ENCODE data around the gene IFITM2. TPM values are rescaled to one million over a fixed set of nuclear protein-coding genes. Genes with fewer than 3 reads are reported as not detected.
A peak's percentile ranks its signal among the peaks of the same experiment; 100 is the strongest.

IFITM2 gene
- total and polyA plus RNA-seq, 2 of the 13 experiments (the other 11 are each of a cell fraction or from before 2014, with no cell fraction given), result 13.8 to 267 TPM

GRCh38 chr11:326842-327580 lies 19.4 kb downstream of the IFITM2 start:
- peak overlapping the region; percentile 49 for H3K27ac ChIP-seq (ENCODE audit: extremely low read length, insufficient read depth, low read length)
- in situ Hi-C loops (cut with HindIII; ENCODE audit: extremely low pct_ligation_motif_present, low pct_unique_long_range_greater_than_20kb), result no loop called here
- DNase-seq (ENCODE audit: low spot score), result peak; percentile 36
- peak overlapping the region; percentile 90 for H3K4me2 ChIP-seq (ENCODE audit: low read depth, low read length)
- ChIA-PET CTCF (ENCODE audit: low intra/inter-chr PET ratio, low total read pairs) (no interaction called here), POLR2A (interaction anchor here (0.5 to 6.1 kb wide), 5 partner anchors 10 to 27 kb away, joined by 3 to 85 read pairs (median 3); partner anchors contain the start of gene IFITM1)
- H3K79me2 ChIP-seq (ENCODE audit: insufficient read depth, low read length), result no peaks in the 10 kb centered on the region
- WGBS (ENCODE audit: low lambda C conversion rate), result 9% methylated on average over 6 of the region's 19 CpGs
- no peak for FAIRE-seq
- intact Hi-C loops (cut with micrococcal nuclease; ENCODE audit: unreplicated experiment), result no loop called here
- no peaks in the 10 kb centered on the region for H4K20me1 ChIP-seq (ENCODE audit: insufficient read depth, low read length)
- H2AFZ ChIP-seq (ENCODE audit: low read length), result no peak overlapping the region
- no TSS peak for BruUV-seq (replicated peaks)
- H3K4me3 ChIP-seq (replicated peaks in 1 of 3; ENCODE audit: insufficient read depth in 1 of 3, low read depth in 2 of 3, low read length in 3 of 3), result peak overlapping the region in 2 of 3 experiments; percentile 37 to 64; a peak in 4 of 6 replicates
- H3K4me1 ChIP-seq (ENCODE audit: insufficient read depth, low read length), result peaks cover 64% of the 10 kb centered on the region
- no peaks in the 10 kb centered on the region for H3K27me3 ChIP-seq (ENCODE audit: control insufficient read depth in 1 of 2, insufficient read depth in 2 of 2, low read length in 2 of 2)
- peak; percentile 45 for ATAC-seq
- H3K9me3 ChIP-seq (ENCODE audit: low read length), result no peaks in the 10 kb centered on the region
- H3K36me3 ChIP-seq (replicated peaks in 1 of 2; ENCODE audit: control insufficient read depth in 1 of 2, insufficient read depth in 2 of 2, low read length in 2 of 2), result no peaks in the 10 kb centered on the region
- peak overlapping the region; percentile 69 for H3K9ac ChIP-seq (ENCODE audit: insufficient read depth, low read depth, low read length)
- TF ChIP-seq UBTF (CRISPR knock-in tag; IDR thresholded peaks at IDR 0.05) (peak; percentile 17; the same call in 1 of the 2 replicates), YEATS2 (CRISPR knock-in tag; IDR thresholded peaks at IDR 0.05; ENCODE audit: borderline replicate concordance) (no peak), ZNF670 (CRISPR knock-in tag; IDR thresholded peaks at IDR 0.05; ENCODE audit: borderline replicate concordance) (no peak), ZNF138 (CRISPR knock-in tag; IDR thresholded peaks at IDR 0.05; ENCODE audit: low read depth) (no peak), ZFP62 (CRISPR knock-in tag; IDR thresholded peaks at IDR 0.05) (no peak), NBN (conservative IDR thresholded peaks at IDR 0.05) (no peak), ZNF337 (CRISPR knock-in tag; IDR thresholded peaks at IDR 0.05; ENCODE audit: borderline replicate concordance, low read depth) (0 out of 2 replicates have a peak, but pooled peaks have one; percentile 0), SP140L (CRISPR knock-in tag; IDR thresholded peaks at IDR 0.05; ENCODE audit: borderline replicate concordance) (no peak), IKZF5 (CRISPR knock-in tag; IDR thresholded peaks at IDR 0.05) (peak; percentile 41; the same call in 1 of the 2 replicates)
- TF ChIP-seq, protein P1, sequence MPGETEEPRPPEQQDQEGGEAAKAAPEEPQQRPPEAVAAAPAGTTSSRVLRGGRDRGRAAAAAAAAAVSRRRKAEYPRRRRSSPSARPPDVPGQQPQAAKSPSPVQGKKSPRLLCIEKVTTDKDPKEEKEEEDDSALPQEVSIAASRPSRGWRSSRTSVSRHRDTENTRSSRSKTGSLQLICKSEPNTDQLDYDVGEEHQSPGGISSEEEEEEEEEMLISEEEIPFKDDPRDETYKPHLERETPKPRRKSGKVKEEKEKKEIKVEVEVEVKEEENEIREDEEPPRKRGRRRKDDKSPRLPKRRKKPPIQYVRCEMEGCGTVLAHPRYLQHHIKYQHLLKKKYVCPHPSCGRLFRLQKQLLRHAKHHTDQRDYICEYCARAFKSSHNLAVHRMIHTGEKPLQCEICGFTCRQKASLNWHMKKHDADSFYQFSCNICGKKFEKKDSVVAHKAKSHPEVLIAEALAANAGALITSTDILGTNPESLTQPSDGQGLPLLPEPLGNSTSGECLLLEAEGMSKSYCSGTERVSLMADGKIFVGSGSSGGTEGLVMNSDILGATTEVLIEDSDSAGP (CRISPR knock-in tag; IDR thresholded peaks at IDR 0.05; ENCODE audit: borderline replicate concordance), result no peak
- TF ChIP-seq, protein P2, sequence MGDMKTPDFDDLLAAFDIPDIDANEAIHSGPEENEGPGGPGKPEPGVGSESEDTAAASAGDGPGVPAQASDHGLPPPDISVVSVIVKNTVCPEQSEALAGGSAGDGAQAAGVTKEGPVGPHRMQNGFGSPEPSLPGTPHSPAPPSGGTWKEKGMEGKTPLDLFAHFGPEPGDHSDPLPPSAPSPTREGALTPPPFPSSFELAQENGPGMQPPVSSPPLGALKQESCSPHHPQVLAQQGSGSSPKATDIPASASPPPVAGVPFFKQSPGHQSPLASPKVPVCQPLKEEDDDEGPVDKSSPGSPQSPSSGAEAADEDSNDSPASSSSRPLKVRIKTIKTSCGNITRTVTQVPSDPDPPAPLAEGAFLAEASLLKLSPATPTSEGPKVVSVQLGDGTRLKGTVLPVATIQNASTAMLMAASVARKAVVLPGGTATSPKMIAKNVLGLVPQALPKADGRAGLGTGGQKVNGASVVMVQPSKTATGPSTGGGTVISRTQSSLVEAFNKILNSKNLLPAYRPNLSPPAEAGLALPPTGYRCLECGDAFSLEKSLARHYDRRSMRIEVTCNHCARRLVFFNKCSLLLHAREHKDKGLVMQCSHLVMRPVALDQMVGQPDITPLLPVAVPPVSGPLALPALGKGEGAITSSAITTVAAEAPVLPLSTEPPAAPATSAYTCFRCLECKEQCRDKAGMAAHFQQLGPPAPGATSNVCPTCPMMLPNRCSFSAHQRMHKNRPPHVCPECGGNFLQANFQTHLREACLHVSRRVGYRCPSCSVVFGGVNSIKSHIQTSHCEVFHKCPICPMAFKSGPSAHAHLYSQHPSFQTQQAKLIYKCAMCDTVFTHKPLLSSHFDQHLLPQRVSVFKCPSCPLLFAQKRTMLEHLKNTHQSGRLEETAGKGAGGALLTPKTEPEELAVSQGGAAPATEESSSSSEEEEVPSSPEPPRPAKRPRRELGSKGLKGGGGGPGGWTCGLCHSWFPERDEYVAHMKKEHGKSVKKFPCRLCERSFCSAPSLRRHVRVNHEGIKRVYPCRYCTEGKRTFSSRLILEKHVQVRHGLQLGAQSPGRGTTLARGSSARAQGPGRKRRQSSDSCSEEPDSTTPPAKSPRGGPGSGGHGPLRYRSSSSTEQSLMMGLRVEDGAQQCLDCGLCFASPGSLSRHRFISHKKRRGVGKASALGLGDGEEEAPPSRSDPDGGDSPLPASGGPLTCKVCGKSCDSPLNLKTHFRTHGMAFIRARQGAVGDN (CRISPR knock-in tag; IDR thresholded peaks at IDR 0.05), result peak; percentile 83
- TF ChIP-seq, protein P3, sequence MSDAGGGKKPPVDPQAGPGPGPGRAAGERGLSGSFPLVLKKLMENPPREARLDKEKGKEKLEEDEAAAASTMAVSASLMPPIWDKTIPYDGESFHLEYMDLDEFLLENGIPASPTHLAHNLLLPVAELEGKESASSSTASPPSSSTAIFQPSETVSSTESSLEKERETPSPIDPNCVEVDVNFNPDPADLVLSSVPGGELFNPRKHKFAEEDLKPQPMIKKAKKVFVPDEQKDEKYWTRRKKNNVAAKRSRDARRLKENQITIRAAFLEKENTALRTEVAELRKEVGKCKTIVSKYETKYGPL (CRISPR knock-in tag; IDR thresholded peaks at IDR 0.05), result no peak

Measured in HepG2 (cell line).